ENCODE data around the gene PFKL.

Gene PFKL

DNA sequence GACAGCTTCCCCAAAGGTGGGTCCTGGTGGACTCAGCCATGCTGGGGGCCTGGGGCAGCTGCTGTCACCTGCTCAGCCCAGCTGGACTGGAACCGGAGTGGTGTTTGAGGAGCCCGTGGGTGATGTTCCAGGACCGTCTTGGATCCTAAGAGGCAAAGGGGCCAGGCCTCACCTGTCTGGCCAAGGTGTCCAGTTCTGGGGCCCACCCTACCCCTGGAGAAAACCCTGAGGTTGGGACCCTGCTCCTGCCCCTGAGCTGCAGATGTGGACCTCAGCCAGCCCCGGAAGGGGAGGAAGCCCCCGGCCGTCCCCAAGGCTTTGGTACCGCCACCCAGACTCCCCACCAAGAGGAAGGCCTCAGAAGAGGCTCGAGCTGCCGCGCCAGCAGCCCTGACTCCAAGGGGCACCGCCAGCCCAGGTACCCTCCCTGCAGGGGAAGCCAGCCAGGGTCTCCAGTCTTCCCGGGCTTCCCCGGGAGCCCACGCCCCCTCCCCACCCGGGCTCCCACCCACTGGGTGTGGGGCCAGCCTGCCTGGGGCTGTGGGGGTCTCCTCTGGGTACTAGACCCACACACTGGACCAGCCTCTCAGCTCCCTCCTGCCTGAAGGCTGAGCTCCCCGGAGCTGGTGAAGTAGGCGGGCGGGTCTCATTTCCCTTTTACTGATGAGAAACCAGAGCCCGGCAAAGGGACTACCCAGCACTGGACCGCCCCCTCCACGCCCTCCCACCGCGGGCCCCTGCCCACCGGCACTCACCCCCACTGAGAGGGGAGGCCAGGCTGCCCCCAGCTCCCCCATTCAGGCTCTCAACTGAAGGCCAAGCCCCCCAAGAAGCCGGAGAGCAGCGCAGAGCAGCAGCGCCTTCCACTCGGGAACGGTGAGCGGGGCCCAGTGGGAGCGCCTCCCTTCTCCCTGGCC, 12.9 kb upstream of the PFKL start:
- FAIRE-seq (no peak), DNase-seq (ENCODE audit: insufficient read length, low spot score) (no peak)
- TF ChIP-seq, protein P1, sequence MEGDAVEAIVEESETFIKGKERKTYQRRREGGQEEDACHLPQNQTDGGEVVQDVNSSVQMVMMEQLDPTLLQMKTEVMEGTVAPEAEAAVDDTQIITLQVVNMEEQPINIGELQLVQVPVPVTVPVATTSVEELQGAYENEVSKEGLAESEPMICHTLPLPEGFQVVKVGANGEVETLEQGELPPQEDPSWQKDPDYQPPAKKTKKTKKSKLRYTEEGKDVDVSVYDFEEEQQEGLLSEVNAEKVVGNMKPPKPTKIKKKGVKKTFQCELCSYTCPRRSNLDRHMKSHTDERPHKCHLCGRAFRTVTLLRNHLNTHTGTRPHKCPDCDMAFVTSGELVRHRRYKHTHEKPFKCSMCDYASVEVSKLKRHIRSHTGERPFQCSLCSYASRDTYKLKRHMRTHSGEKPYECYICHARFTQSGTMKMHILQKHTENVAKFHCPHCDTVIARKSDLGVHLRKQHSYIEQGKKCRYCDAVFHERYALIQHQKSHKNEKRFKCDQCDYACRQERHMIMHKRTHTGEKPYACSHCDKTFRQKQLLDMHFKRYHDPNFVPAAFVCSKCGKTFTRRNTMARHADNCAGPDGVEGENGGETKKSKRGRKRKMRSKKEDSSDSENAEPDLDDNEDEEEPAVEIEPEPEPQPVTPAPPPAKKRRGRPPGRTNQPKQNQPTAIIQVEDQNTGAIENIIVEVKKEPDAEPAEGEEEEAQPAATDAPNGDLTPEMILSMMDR (IDR thresholded peaks at IDR 0.05; ENCODE audit: insufficient read depth, missing control alignments), result no peak

DNA sequence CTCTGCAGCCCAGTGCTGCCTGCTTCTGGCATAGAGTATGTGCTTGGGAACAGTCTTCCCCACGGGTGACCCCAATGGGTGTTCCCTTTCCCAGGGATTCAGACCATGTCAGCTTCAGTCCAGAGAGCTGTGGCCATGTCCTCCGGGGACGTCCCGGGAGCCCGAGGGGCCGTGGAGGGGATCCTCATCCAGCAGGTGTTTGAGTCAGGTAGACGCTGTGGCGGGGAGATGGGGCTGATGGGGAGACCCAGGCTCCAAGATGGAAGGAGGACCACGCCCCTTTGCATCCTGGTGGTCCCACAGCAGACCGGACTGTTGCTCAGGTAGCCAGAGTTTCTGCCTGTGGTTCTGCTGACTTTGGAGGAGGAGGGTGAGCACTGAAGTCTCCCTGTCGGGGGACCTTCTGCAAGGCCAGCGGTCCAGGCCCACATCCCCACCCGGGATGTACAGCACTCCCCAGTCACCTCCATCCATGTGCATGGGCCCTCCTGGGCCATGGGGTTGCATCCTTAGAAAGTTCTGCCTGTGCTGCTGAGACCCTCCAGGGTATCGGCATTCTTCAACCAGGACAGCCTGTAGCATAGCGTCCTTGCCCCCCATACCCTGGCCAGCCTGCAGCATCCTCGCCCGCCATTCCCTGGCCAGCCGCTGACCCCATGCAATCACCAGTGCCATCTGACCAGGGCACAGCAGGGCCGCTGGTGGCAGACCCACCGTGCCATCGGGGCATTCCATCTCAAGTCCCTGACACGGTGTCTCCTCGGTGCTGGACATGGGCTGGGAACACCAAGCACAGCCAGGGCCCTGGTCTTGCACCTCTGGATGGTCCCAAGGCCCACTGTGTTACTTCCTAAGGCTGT, 11.4 kb upstream of the PFKL start:
- DNase-seq (ENCODE audit: insufficient read length, low spot score) (no peak), FAIRE-seq (no peak)
- TF ChIP-seq, protein P1 (IDR thresholded peaks at IDR 0.05; ENCODE audit: insufficient read depth, missing control alignments), result no peak

DNA sequence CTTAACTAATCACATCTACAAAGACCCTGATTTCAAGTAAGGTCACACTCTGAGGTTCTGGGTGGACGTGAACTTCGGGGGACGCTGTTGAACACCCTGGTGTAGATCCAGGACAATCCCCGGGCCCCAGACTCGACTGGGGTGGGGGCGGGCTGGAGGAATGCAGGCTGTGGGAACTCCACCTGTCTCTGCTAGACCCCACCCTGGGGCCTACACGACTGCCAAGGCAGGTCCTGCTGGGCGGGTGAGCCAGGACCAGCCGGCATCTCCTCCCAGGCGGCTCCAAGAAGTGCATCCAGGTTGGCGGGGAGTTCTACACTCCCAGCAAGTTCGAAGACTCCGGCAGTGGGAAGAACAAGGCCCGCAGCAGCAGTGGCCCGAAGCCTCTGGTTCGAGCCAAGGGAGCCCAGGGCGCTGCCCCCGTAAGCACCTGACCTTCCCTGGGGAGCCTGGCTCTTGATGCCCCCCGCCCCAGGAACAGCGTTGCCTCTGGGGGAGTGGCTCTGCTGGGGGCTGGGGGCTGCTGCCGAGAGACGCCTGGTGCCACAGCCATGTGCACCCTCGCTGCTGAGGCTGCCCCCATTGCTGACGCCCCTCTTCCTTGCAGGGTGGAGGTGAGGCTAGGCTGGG, 10.4 kb upstream of the PFKL start:
- DNase-seq (ENCODE audit: insufficient read length, low spot score), result no peak
- no peak for FAIRE-seq
- TF ChIP-seq, protein P1 (IDR thresholded peaks at IDR 0.05; ENCODE audit: insufficient read depth, missing control alignments), result no peak

DNA sequence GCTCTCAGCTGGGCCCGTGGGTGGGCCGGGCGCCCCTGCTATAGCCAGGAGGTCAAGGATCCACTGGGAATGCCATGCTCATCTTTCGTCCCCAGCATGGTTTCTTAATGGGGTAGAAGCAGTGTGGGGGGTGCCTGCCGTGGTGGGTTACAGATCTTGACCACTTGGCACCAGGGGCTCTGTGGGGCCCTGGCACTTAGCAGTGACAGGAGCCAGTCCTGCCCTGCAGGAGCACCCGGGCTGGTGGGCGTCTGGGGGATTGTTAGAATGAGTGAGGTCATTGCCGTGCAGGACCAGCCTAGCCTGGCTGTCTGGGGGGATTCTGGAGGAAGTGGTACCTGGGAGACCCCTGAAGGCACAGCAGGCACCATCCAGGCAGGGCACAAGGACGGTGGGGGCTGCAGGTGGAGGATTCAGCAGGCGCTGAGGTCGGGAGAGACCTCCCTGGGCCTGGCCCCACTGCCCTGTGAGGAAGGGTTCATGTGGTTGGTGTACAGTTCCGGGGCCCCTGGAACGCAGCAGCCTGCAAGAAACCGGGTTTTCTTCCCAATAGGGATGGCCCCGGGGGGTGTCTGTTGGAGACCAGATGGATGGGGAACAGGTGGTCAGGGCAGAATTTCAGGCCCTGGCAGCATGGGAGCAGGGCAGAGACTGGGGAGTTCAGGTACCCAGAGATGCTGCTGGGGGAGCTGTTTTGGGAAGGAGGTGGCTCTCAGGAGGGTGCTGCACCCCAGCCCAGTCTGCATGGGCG, 9.4 kb upstream of the PFKL start:
- FAIRE-seq (no peak), DNase-seq (ENCODE audit: insufficient read length, low spot score) (no peak)
- TF ChIP-seq, protein P1 (IDR thresholded peaks at IDR 0.05; ENCODE audit: insufficient read depth, missing control alignments), result no peak

DNA sequence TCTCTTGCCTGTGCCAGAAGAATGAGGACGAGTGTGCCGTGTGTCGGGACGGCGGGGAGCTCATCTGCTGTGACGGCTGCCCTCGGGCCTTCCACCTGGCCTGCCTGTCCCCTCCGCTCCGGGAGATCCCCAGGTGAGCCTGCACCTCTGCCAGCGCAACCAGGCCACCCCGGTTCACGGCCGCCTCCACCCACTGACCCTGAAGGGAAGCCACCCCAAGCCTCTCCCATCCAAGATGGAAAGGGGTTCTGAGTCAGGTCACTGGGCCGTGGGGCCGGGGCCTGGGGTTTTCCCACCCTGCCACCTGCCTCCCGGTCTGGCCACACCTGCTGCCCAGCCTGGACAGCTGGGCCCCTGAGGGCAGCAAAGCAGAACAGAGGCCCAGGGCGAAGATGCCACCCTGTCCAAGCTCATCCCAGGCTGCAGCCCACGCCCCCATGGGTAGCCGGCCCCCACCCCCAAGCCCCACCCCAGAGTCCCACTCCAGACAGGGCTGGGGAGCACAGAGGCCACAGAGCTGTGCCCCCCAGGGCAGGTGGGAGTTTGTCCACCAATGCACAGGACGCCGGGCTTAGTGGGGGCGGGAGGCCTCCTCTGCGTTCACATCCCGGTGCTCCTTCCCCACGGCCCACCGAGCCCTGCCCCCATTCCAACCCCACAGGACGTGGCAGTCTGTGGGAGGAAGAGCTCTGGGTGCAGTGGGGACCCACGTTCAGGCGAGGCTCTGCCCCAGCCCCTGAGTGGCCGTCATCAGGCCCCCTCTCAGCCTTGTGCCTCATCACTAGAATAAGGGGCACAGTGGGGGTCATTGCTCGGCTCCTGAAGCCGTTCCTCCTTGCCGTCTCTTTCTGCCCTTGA, 8.5 kb upstream of the PFKL start:
- no peak for FAIRE-seq
- DNase-seq (ENCODE audit: insufficient read length, low spot score), result no peak
- TF ChIP-seq, protein P1 (IDR thresholded peaks at IDR 0.05; ENCODE audit: insufficient read depth, missing control alignments), result no peak
